Spleen (tissue), 7 donors: Measurements from ENCODE around the gene RFLNA.

Experiments
- POLR2A ChIP-seq, 3 donors: fragments of 450-650 bp; IDR thresholded peaks; one replicate each; pipeline ENCODE4 v1.5.1; 2017; ENCODE audit warnings: antibody characterized with exemption in 3 of 3, mild to moderate bottlenecking in 1 of 3
- POLR2AphosphoS5 ChIP-seq, 3 donors: sonication (generic); formaldehyde crosslinking; IDR thresholded peaks; one replicate each; pipeline ENCODE4 v1.5.1; 2017; ENCODE audit warnings: antibody characterized with exemption in 3 of 3
- TF ChIP-seq, protein P1 (sequence below), 11 experiments: fragments of 200-600 bp in 7 of 11; fragments of 450-650 bp in 4 of 11; sonication (generic) in 4 of 11; IDR thresholded peaks in 8 of 11; conservative IDR thresholded peaks in 3 of 11; 1 replicate in 7 of 11; 2 replicates in 4 of 11; pipeline versions ENCODE4 v1.4.0 to v1.8.0; 2016 to 2021; ENCODE audit warnings: antibody characterized with exemption in 11 of 11, inconsistent platforms in 4 of 11, mild to moderate bottlenecking in 1 of 11
- donor health status: DM: no; HTN: no; CAD: no; lungs with moderate emphysema.
- donor health status: DM: no; HTN: no; CAD: no.
- donor health status: DM: no; HTN: no; CAD: no.

DNA sequence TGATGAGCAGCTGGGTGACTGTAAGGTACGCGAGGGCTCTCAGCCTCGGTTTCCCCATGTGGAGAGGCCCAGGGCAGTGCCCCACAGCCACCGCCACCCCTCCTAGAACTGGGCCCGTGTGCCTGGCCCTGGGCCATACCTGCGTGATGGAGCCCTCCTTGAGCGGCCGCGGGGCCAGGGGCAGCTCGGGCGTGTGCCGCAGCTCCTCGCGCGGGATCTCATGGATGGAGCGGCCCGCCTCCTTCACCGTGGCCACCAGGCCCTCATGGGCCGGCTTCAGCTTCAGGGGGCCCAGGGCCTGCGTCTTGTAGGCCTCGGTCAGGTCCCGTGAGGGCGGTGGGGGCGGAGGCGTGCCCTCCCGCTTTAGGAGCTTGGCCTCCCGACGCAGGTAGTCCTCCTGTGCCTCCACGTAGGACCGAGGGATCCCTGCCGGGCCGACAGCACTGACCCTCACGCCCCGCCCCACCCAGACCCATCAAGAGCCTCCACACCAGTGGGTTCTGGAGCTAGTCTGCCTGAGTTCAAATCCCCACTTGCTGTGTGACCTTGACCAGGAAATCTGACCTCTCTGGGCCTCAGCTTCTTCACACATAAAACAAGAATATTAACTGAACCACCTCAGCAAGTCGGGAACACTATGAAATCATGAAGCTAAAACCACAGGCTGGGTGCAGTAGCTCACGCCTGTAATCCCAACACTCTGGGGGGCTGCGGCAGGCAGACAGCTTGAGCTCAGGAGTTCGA, 51.7 kb downstream of the RFLNA start:
- TF ChIP-seq, protein P1, sequence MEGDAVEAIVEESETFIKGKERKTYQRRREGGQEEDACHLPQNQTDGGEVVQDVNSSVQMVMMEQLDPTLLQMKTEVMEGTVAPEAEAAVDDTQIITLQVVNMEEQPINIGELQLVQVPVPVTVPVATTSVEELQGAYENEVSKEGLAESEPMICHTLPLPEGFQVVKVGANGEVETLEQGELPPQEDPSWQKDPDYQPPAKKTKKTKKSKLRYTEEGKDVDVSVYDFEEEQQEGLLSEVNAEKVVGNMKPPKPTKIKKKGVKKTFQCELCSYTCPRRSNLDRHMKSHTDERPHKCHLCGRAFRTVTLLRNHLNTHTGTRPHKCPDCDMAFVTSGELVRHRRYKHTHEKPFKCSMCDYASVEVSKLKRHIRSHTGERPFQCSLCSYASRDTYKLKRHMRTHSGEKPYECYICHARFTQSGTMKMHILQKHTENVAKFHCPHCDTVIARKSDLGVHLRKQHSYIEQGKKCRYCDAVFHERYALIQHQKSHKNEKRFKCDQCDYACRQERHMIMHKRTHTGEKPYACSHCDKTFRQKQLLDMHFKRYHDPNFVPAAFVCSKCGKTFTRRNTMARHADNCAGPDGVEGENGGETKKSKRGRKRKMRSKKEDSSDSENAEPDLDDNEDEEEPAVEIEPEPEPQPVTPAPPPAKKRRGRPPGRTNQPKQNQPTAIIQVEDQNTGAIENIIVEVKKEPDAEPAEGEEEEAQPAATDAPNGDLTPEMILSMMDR (IDR thresholded peaks at IDR 0.05 in 8 of 11, conservative IDR thresholded peaks at IDR 0.05 in 3 of 11): no peak
- no peak for TF ChIP-seq POLR2A (IDR thresholded peaks at IDR 0.05)
- TF ChIP-seq POLR2AphosphoS5 (IDR thresholded peaks at IDR 0.05): peak in 1 of 3 donors; percentile 57
